Inflammatory macrophage treated with lipopolysaccharide for 4 hours (primary cell): ENCODE results near the gene SMYD3.
"Not testable (repeated sequence)": the region's sequence is repeated elsewhere in the genome, so short reads cannot be mapped to it uniquely, and the experiment has no call there.

Source experiments
- DNase-seq: peaks from one replicate; pipeline ENCODE4 v3.0.0-alpha.2; 2020

The SMYD3 gene

DNA sequence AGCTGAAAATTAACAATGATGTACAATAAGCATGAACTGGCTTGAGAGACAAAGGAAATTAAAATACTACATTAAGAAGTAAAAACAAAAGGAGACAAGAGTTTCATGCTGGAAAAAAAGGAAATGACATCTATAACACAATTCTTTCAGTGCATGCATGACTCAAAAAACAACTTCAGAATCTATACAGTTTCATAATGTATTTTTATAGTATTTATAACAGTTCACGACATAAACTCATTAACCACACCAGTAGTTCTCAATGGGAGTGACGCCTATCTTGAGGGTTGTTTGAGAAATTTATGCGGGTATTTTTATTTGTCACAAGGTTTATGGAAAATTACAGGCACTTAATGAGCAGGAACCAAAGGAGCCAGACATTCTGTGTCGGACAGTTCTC, 168.5 kb downstream of the SMYD3 start:
- peak; percentile 13 for DNase-seq

DNA sequence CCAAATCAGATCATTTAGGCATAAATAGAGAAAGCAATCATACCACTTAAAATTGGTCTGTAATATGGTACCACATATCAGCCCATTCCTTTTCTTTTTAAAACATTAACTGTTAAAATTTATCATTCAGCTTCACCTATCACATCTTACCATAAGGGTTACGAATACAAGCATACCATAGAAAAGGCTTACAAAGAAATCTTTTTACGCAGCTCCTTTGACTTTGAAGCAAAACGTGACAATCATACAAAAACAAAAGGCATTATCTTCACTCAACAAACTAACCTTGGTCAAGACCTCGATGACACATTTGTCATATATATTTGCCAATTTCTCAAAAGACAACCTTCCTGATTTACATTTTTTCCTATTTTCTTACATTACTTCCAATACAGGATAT, 169.0 kb downstream of the SMYD3 start:
- DNase-seq = peak; percentile 1

DNA sequence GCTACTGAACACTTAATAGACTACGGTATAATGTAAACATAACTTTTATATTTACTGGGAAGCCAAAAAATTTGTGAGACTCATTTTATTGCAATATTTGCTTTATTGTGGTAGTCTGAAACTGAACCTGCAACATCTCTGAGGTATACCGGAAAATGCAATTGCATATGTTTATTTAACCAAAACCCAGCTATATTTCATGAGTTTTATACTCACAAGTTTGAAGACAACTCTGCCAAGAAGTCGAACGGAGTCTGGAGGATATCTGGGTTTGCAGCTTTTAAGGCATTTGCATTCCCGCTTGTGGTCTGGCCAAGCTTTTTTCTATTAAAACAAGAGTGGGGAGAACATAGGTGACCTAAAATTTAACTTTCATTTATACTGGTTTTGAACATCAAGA, 171.9 kb downstream of the SMYD3 start:
- no peak for DNase-seq

DNA sequence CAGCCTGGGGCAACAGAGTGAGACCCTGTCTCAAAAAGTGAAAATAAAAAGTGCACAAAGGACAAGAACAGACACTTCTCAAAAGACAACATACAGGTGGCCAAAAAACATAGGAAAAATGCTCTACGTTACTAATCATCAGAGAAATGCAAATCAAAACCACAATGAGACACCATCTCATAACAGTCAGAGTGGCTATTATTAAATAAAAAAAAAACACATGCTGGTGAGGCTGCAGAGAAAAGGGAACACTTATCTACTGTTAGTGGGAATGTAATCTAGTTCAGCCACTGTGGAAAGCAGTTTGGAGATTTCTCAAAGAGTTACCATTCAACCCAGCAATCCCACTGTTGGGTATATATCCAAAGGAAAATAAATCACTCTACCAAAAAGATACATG, 173.2 kb downstream of the SMYD3 start:
- DNase-seq = no peak

DNA sequence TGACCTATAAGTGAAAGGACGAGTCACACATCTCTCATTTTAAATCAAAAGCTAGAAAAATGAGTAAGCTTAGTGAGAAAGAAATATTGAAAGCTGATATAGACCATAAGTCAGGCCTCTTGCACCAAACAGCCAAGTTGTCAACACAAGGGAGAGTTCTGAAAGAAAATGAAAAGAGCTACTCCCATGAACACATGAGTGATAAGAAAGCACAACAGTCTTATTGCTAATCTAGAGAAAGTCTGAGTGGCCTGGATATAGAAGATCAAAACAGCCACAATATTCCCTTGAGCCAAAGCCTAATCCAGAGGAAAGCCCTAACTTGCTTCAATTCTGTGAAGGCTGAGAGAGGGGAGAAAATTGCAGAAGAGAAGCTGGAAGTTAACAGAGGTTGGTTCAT, 175.0 kb downstream of the SMYD3 start:
- no peak for DNase-seq

DNA sequence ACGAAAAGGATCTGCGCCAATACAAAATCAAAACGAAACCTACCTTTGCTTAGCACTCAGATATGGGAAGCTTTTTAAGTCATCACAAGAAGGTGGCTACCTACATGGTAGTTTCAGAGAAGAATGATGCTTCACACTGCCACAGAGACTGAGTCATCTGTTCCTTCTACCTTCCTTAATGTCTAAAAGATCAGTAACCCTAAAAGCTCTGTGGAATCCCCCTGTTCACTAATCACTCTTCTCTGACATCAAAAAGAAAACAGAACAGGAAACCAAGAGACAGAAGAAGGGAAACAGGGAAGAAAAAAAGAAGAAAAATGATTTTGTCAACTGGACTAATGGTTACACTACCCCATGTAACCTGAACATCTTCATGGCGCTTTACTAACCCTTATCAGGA, 177.2 kb downstream of the SMYD3 start:
- no peak for DNase-seq

DNA sequence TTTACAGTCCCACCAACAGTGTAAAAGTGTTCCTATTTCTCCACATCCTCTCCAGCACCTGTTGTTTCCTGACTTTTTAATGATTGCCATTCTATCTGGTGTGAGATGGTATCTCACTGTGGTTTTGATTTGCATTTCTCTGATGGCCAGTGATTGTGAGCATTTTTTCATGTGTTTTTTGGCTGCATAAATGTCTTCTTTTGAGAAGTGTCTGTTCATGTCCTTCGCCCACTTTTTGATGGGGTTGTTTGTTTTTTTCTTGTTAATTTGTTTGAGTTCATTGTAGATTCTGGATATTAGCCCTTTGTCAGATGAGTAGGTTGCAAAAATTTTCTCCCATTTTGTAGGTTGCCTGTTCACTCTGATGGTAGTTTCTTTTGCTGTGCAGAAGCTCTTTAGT, 177.8 kb downstream of the SMYD3 start:
- DNase-seq = not testable (repeated sequence)

DNA sequence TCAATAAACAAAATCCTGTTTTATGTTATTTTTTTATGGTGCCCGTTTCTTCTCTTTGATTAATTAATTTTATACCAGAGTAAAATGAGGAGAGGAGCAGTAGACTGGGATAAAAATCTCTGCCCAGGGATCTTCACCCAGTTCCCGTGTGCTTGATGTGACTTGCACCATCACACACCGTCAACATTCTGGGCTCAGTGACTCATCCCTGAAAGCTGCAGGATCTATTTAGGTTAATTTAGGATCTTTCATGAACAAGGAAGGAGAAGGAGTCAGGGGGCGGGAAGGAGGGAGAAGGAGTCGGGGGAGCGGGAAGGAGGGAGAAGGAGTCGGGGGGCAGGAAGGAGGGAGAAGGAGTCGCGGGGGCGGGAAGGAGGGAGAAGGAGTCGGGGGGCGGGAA, 182.4 kb downstream of the SMYD3 start:
- DNase-seq = no peak

DNA sequence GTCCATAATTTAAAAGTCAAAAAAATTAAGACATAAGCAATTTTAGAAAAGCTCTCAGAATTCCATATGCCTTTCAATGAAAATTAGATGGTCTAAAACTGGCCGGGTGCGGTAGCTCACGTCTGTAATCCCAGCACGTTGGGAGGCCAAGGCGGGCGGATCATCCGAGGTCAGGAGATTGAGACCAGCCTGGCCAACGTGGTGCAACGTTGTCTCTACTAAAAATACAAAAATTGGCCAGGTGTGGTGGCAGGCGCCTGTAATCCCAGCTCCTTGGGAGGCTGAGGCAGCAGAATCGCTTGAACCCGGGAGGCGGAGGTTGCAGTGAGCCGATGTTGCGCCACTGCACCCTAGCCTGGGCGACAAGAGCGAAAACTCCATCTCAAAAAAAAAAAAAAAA, 183.0 kb downstream of the SMYD3 start:
- not testable (repeated sequence) for DNase-seq

DNA sequence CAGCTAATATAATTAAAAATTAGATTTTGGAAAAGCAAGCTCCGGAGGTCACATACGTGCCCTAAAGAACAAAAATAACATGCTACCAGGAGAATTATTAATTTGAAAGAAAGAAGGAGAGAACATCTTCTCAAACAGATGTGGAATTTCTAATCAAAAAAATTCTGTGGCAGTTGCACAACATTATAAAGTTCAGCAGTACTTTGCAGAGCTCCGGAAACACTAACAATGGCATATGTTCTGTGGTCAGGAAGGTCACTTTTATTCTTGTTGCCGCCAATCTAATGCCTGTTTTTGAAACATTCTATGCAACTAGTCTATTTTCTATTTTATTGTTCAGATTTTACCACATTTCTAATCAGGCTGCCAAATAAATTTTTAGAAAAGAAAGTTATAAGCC, 186.8 kb downstream of the SMYD3 start:
- no peak for DNase-seq

DNA sequence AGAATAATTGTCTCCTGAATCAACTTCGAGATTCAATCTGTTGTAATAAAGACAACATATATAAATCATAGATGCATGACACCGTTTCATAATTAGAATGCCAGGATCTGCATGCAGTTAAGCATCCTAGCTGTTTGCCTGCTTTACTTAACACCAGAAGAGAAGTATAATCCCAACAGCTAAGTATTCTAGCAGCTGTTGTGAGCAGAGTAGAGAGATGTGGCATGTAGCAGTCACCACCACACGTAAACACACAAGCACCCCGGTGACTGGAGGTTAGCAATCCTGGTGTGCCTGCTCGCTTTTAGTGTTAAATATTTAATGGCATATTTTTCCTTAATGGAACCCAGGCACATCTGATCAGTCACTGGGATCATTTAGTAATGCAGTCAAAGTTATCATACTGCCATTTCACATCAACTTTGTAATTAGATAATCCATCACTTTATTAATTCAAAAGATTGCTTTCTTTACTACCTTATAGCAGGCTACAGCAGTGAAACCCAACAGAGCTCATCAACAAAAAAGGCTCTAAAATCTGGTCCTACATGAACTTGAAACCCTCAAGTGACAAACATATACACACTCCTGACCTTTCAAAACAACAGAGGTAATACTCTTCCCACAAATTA, 187.9 kb downstream of the SMYD3 start:
- DNase-seq = no peak

DNA sequence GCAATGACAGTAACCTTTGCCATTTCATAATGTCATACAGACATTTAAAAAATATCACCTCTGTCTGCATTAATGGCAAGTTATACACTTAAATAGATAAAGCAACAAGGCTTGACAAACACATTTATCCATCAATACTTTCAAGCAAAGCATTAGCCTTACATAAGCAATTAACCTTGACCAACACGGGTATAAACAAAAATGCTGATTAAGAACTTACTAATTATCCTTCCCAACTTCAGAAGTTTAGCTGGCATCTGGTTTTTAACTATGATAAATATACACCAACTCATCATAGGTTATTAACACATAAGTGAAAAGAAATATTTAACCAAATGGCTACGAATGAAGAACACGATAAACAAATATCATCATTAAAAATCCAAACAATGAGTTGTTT, 188.5 kb downstream of the SMYD3 start:
- DNase-seq = no peak

DNA sequence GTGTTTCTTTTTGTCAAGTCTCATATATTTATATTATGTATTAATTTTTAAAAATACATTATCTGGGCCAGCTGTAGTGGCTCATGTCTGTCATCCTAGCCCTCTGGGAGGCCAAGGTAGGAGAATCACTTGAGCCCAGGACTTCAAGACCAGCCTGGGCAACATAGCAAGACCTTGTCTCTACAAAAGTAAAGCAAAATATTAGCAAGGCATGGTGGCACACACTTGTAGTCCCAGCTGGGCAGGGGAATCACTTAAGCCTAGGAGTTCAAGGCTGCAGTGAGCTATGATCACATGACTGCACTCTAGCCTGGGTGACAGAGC, 189.1 kb downstream of the SMYD3 start:
- no peak for DNase-seq

DNA sequence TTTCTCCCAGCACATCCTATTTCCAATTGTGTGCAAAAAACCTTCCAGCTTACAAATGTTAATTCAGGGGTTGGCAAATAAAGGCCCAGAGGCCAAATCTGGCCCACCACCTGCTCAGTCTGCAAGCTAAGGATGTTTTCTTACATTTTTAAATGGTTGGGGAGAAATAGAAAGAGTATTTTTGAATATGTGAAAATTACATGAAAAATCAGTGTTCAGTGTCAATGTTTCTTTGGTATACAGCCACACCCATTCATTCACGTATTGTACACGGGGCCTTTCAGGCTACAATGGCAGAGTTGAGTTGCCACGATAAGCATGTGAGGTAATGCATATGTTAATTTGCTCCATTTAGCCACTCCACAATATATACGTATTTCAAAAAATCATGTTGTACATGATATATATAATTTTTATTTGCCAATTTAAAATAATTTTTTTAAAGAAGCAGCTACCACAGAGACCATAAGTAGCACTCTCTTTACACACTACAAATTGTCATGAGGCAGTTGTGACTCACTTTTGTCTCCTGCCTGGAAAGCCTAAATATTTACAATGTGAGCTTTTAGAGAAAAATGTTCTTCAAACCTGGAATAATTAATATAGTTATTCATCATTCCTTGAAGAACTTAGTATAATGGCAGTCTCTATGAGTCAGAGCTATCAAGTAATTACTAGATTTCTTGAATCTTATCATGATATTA, 189.6 kb downstream of the SMYD3 start:
- no peak for DNase-seq

DNA sequence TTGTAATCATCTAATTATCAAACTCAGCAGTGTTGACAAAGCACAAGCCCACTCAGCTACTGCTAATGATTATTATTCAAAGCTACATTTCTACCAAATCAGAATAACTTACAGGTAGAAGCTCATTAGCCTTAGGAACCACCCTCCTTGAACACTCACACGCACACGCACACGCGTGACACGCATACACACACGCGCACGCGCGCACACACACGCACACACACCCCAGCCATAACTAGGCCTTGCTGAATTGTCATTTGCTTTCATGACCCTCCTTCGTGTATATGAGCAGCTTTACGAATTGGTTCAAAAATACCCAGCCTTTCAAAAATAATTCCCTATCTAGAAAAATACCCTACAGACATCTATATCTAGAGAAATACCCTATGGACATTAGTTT, 195.6 kb downstream of the SMYD3 start:
- no peak for DNase-seq

DNA sequence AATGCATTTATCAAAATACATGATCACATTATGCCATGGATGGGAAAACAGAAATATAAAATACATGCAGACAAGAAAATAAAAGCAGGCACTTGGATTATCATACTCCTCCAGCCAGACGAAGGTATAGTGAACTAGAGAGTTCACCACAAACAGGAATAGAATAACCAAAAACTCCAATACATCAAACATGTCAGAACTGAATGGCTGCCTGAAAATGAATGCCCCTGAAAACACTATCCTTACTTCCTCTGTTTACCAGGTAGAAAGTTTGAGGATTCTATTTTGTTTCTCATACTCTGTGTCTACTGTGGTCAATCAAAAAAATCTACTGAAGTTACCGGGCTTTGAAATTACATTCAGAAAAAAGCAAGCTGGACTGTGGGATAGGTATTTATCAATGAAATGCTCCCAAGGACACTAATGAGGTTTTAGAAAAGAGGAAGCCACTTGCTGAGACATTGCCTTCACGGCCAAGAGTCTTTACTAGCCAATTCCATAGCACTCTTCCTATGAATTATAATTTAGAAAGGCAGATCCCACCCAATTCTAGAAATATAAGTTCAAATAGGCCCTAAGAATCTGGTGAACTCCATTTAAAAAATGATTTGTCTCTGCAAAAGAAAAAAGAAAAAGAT, 197.7 kb downstream of the SMYD3 start:
- DNase-seq = no peak

DNA sequence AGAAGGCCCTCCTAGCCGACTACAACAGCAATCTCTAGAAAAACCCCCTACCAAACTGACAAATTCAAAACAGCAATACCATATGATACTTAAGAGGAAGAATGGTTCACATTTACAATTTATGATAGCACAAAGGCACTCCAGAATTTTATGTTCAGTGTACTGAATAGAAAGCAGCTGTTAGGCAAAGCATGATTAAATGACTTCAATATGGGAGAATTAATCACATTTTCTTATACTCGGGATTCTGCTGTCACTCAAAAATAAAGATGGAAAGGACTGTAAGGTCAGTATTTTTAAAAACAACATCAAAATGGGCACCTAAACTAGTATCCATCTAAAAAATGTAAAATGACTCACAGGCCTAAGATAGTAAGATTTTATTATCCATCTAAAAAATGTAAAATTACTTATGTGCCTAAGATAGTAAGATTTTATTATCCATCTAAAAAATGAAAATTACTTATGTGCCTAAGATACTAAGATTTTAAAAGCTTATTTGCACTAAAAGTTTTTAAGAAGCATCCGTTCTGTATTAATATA, 198.5 kb downstream of the SMYD3 start:
- DNase-seq = no peak

DNA sequence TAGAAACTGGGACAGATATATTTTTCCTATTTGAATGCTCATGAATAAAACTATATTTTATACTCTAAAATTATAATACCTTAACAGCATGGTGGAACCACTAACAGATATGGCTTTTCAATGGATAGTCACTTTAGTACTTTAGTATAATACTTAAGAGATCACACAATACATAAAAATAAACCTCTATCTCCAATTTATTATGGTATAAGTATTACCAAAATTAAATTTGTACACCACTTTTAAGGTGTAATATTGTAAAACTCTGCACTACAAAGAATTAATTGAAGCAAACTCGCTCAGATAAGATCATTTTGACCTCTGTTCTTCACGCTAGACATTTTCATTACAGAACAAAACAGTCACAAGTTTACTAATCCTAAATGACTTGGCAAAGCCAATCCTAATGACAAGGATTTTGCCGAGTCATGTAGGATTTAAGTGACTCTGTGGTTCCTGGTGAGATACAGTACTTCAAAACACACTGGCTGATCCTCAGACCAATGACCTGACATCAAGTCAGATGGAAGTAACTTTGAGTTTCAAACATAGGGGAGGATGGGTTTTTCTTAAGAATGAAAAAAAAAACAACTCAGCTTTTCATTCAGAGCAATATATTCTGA, 200.6 kb downstream of the SMYD3 start:
- no peak for DNase-seq

DNA sequence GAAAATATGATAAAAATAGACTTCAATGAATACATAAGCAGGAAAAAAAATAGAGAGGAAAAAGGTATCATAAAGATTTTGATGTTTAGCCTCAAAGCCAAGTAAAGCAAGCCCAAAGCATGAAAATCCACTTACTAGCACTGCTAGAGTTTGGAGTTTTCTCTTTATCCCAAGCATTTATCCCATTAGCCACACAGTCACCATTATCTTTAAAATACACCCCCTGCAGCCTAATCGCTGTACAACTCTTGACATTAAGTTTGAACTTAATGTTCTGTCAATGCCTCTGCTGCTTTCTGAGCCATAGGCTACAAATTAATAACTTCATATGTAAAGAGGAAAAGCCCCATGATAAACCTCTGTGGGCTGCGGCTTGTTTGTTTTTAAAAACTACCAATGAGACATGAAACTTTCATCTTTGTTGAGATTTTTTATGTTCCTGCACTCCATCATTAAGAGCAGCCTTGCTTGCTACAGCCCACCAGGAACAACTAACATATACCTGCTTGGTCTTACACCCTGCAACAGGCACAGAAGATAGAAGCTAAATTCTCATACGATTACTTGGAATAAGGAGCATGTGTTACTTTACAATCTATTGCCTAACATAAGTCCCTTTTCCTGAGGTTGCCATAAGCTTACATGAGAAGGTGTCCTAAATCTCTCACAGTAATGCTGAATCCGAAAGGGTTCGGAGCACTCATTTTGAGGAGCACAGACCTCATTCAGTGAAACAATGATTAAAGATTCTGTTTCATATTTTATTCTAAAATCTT, 202.4 kb downstream of the SMYD3 start:
- no peak for DNase-seq

DNA sequence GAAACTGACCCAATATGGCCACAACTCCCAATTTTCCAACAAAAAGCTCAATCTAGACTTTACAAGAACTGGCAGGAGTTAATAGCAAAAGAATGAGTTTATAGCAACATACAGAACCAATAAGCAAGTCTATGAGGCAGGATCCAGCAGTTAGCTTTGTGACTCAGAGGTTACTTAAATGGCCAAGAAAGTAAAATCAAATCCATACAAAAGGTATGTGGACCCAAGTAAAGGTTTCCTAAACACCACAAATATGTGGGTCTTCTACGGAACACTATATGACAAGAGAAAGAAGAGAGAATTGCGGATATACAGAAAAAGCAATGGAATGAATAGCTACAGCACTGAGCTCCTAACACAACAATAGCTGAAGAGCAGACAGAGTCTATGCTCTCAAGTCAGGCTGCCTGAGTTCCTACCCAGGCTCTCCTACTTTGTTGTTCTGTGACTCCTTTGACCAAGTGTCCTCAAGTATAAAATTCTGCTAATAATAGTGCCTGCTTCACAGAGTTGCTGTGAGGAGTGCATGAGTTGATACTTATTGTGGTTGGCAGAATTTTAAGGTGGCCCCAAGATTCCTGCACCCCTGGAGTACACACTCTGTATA, 204.3 kb downstream of the SMYD3 start:
- no peak for DNase-seq

DNA sequence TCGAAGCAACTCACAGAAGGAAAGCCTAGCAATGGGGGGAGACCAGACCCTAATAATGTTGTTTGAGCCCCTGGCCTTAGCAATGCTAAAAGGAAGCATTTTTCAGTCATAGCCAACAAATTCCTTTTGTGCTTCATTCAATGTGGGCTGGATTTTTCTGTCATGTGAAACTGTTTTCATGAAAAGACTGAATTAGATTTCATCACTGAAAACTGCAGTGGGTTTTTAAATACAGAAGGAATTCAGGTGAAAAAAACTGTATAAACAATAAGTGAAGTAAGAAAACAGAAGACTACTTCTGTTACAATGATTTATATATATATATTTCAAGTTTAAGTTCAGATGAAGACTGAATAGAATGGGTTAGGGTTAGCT, 204.8 kb downstream of the SMYD3 start:
- no peak for DNase-seq

DNA sequence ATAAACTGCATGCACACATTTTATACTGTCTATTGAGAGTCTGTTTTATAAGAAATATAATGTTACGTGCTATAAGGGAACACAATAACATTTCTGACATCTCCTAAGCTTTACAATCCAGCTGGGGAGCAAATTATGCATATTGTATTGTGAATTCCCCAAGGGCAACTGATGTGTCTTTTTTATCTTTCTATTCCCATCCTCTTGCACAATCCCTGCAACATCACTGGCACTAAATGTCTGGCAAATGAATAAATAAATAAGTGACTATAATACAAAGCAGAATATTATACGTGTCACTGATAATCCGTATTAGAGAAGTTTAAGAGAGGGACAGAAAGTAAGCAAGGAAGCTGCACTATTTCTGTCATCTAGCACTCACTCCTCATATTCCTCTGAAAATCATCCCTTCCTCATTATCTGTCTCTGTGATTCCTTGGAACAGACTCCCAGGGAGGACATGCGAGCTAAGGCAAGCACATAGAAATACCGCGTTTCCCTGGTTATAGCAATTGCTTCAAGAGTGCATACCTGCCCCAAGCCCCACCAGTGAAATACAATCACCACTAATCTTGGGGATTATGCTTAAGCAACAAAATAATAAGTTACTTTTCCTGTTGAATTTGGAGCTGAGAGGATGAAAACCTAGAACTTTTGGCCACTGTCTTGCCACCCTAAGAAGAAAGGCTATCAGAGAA, 205.4 kb downstream of the SMYD3 start:
- DNase-seq = no peak
